HUDEP-2 (cell line): ENCODE measurements around the gene FBXO10.
"Not testable (repeated sequence)": the region's sequence is repeated elsewhere in the genome, so short reads cannot be mapped to it uniquely, and the experiment has no call there.

Experiments
- DNase-seq, 76 experiments: peaks; one replicate each; lab custom pipeline; 2025; ENCODE audit not compliant: unreplicated experiment in 76 of 76; lab: John Stamatoyannopoulos, UW

The FBXO10 gene

GRCh38 chr9:37514999-37515398 lies 61.2 kb downstream of the FBXO10 start:
- no peak for DNase-seq

DNA sequence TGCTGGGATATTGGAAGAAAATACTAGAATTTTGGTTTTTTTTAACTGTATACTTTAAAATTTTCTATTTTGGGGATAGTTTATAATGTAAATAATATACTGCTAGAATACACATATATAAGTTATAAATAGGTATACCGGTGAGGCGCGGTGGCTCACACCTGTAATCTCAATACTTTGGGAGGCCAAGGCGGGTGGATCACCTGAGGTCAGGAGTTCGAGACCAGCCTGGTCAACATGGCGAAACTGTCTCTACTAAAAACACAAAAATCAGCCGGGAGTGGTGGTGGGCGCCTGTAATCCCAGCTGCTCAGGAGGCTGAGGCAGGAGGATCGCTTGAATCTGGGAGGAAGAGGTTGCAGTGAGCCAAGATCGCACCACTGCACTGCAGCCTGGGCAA lies 61.8 kb downstream of the FBXO10 start:
- not testable (repeated sequence) for DNase-seq

- DNase-seq = no peak
Measured at GRCh38 chr9:37512437-37512836, 63.7 kb downstream of the FBXO10 start.

GRCh38 chr9:37511016-37512010 lies 64.9 kb downstream of the FBXO10 start:
- peak in 12 of 76 experiments; percentile 5 to 19 (median 12) for DNase-seq

- not testable (repeated sequence) for DNase-seq
Measured at GRCh38 chr9:37510053-37510452, 66.1 kb downstream of the FBXO10 start.

DNA sequence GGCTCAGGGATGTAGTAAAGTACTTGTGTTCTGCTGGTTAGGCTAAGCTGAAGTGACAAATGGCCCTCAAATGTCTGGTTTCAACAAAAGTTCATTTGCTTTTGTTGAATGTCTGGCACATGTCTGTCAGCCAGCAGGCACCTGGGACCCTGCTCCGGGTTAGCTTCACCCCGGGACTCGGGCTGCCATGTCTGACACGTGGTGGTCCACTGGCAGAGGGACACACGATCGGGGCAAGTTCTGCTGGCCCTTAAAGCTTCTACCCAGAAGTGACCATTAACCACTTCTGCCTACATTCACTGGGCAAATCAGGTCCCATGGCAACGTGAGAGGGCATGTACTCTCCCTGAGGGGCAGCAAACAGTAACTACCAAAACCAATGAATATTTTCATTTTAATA lies 66.6 kb downstream of the FBXO10 start:
- no peak for DNase-seq

GRCh38 chr9:37508834-37509206 lies 67.4 kb downstream of the FBXO10 start:
- no peak for DNase-seq

GRCh38 chr9:37508135-37508833 lies 67.9 kb downstream of the FBXO10 start:
- DNase-seq = no peak

DNA sequence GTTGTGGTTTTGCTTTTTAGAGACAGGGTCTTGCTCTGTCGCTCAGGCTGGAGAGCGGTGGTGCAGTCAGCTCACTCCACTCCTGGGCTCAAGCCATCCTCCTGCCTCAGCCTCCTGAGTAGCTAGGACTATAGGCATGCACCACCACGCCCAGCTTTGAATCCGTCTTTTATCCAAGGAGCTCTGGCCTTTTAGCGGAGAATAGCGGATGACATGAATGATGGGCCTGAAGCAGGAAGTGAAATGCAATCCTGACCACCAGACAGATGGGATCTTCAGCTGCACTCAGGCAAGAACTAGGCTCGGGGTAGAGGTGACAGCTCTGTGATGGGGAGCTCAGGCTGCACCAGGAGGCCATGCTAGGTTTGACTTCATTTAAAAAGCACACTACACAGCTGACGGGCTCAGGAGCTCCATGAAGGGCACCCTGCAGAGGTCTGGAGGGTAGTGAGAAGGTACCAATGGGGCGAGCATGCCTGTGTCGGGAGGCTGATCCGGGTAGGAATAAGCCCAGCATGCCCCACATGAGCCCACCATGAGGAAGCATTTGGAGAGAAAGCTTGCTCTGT lies 68.5 kb downstream of the FBXO10 start:
- DNase-seq = no peak

DNA sequence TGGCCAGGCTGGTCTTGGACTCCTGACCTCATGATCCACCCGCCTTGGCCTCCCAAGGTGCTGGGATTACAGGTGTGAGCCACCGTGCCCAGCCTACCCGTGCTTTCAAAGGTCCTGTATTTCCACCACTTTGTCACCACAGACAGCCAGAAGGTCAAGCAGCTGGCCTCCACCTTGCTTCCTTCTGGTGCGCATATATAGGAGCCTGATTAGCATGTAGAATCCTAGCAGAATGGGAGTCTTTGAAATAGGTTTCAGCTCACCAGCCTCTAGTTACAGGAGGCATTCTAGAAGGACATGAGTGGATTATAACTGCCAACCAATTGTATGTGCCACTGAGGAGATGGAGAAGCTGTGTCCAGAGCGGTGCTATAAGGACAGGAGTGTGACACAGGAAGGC lies 71.6 kb downstream of the FBXO10 start:
- no peak for DNase-seq

DNA sequence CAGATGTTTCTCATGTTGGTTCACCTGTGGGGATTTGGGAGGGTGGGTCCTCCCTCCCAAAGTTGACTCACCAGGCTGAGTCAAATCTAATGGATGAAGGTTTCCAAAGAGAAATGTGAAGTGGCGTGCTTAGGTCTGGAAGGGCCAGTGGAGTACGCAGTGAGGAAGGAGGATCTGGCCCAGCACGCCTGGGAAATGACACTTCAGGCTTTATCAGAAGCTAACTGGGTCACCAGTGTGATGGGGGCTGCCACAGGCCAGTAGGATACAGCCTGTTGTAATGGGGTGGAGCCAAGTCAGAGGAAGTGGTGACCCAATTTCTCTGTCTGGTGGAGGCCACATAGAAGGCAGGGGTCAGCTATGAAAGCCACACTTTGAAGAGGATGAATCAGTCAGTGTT lies 72.4 kb downstream of the FBXO10 start:
- no peak for DNase-seq

GRCh38 chr9:37501957-37502596 lies 74.1 kb downstream of the FBXO10 start:
- no peak for DNase-seq

- no peak for DNase-seq
Measured at GRCh38 chr9:37499297-37499696, 76.9 kb downstream of the FBXO10 start.

DNA sequence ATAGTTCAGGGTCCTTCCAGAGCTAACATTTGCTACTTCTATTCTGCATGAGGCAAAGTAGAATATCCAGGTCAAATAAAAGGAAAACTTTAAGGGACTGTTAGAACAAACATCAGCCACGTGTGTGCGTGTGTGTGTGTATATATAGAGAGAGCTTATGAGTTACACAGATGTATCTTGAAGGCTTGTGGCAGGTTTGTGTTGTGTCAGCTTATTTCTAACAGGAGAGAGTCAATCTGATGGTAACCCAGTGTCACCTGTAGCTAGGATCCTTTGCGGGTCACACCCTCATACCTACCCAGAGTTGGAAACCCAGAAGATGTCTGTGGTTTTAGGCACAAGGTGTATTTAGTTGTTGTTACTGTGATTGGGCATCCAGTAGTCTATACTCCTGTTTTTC lies 77.7 kb downstream of the FBXO10 start:
- DNase-seq = no peak

DNA sequence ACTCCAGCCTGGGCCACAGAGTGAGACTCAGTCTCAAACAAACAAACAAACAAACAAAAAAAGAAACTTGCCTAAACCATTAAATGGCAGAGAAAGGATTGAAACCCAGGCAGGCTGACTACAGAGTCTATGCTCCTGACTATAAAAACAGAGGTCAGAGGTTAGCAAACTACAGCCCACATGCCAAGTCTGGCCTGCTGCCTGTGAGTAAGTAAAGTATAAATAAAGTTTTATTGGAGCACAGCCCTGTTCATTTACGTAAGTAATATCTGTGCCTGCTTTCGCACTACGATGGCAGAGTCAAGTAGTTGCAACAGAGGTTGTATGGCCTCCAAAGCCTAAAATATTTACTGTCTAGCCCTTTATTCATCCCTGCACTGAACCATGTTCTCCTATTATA lies 78.9 kb downstream of the FBXO10 start:
- no peak for DNase-seq

DNA sequence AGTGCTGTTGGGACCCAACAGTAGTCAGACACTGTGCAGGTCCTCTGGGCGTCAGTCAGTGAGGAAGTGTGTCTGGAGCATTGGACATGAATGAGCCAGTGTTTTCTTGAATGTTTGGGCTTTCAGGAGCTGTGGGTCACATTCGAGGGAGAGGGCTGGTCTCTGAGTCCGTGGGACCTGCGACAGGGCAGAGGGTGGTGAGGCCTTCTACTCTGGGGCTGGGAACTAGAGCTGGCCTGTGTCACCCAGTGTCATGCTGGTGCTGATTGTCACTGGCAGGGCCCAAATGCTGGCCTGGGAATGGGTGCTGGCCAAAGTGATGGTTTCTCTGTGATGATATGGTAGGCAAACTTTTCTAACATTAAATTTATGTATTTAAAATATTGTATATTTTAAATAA lies 80.2 kb downstream of the FBXO10 start:
- no peak for DNase-seq

DNA sequence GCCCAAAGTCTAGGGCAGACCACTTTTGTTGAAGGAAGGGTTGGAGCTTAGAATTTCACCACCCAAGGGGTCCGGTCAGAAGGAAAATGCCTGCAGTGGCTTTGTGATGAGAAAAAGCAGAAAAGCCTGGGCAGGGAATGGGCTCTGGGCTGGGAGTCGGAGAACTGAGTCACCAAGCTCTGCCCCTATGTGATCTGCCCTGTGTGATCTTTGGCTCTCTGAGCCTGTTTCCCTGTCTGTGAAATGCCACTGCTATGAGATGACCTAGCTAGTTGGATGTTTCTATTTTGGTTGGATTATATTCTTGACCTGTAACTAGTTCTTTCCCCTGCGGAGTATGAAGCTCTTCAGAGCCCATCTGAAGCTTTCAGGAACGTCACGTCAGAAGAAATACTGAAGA lies 80.6 kb downstream of the FBXO10 start:
- no peak for DNase-seq

DNA sequence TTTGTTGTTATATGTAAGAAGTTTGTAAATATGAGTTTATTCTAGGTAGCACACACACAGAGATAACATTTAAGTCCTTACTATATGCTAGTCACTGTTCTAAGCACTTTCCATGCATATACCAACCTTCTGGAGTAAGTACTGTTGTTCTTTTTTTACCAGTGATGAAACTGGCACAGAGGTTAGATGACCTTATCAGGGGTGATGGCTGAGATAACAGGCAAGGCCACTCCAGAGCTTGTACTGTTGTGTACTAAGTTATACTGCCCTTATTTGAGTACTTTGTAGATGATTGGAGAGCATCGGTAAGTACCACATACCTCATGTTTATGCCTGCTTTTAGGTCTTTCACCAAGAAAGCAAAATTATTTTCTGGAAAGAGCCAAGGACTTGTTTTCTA lies 84.2 kb downstream of the FBXO10 start:
- no peak for DNase-seq

DNA sequence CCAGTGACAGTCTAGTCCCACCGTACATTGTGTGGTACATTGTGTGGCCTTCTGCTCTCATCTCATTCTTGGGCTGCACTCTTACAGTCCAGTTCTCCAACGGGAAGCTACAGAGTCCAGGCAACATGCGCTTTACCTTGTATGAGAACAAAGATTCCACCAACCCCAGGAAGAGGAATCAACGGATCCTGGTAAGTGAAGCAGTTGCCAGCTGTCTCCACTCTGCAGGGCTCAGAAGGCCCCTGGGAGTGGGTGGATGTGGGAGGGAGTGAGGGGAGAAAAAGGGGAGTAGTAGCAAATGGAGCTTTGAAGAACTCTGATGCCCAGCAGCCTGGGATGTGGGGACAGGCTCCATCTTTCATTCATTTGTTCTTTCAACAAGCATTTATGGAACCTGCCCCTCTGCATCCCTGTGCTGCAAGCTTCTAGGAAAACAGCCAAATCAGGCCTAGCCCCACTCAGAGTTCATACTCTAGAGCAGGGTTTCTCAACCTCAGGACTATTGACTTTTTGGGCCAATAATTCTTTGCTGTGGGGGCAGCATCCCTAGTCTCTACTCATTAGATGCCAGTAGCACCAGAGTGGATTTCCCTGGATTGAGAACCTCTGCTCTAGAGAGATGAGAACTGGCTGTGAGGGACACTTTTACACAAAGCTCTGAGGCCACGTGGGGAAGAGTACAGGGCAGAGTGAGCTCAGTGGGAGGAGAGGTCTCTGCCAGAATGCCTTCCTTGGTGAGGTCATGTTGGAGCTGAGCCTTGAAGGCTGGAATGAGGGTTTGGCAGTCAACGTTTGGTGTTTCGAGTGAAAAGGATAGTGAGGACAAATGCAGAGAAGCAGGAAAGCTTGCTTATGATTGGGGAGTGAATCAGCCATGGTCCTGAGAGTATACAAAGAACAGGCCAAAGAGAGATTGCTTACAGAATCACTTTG lies 89.3 kb downstream of the FBXO10 start:
- DNase-seq = peak in 1 of 76 experiments; percentile 14

GRCh38 chr9:37486256-37486615 lies 89.9 kb downstream of the FBXO10 start:
- DNase-seq = no peak
